Measurements from ENCODE around the gene TPD52L2.

- no peak for TF ChIP-seq CTCF (IDR thresholded peaks at IDR 0.05)
- no peak for TF ChIP-seq POLR2A (IDR thresholded peaks at IDR 0.05)
Observed at GRCh38 chr20:63876489-63877036, 11.5 kb downstream of the TPD52L2 start.
